Immature natural killer cell (primary cell): ENCODE results near the gene SOCS3. TPM values are rescaled to one million over a fixed set of nuclear protein-coding genes. Genes with fewer than 3 reads are reported as not detected.

Experiments used
- DNase-seq, 3 donors: peaks; one replicate each; pipeline ENCODE4 v3.0.0; 2022; ENCODE audit warnings: mixed read lengths in 1 of 3
- H3K27ac Mint-ChIP-seq, 6 donors: one replicate each; pipeline ENCODE4 v1.8.0; 2020; ENCODE audit warnings: mixed read lengths in 6 of 6, mild to moderate bottlenecking in 5 of 6, inconsistent platforms in 4 of 6, moderate library complexity in 3 of 6
- H3K27me3 Mint-ChIP-seq, 3 donors: one replicate each; pipeline ENCODE4 v1.8.0; 2020 to 2021; ENCODE audit warnings: low read depth in 3 of 3, mild to moderate bottlenecking in 3 of 3, mixed read lengths in 3 of 3, moderate library complexity in 3 of 3, inconsistent platforms in 1 of 3
- H3K36me3 Mint-ChIP-seq, 3 donors: one replicate each; pipeline ENCODE4 v1.8.0; 2020; ENCODE audit warnings: mixed read lengths in 3 of 3, inconsistent platforms in 2 of 3, mild to moderate bottlenecking in 2 of 3
- H3K4me1 Mint-ChIP-seq, 2 donors: one replicate each; pipeline ENCODE4 v1.8.0; 2020; ENCODE audit warnings: inconsistent platforms in 2 of 2, mild to moderate bottlenecking in 2 of 2, mixed read lengths in 2 of 2, moderate library complexity in 1 of 2
- H3K4me3 Mint-ChIP-seq, 5 donors: one replicate each; pipeline ENCODE4 v1.8.0; 2020; ENCODE audit warnings: mild to moderate bottlenecking in 5 of 5, mixed read lengths in 5 of 5, inconsistent platforms in 3 of 5, moderate library complexity in 3 of 5
- H3K9me3 Mint-ChIP-seq, 6 donors: one replicate each; pipeline ENCODE4 v1.8.0; 2020; ENCODE audit warnings: mild to moderate bottlenecking in 6 of 6, mixed read lengths in 6 of 6, inconsistent platforms in 4 of 6, moderate library complexity in 3 of 6
- polyA plus RNA-seq, 3 donors: library from polyadenylated mRNA; unstranded; fragments of 300-500 nt; fragmentation: Illumina TruSeq; gene quantifications; one replicate each; pipeline ENCODE4 v1.2.3, GENCODE V29; 2021

SOCS3 gene
- polyA plus RNA-seq, 3 donors from 2014 or later: 9.0 to 15.4 (median 10.6) TPM

- Mint-ChIP-seq H3K27ac (no peak overlapping the region), H3K27me3 (no peaks in the 10 kb centered on the region), H3K36me3 (peaks cover 17 to 44% (median 18%) of the 10 kb centered on the region in 3 donors), H3K4me1 (peaks cover 4 to 17% of the 10 kb centered on the region in 2 donors), H3K4me3 (no peak overlapping the region), H3K9me3 (peaks cover 0 to under 1% (median 0%) of the 10 kb centered on the region in 6 donors)
- DNase-seq: no peak
Observed at GRCh38 chr17:78398390-78398789, 38.5 kb upstream of the SOCS3 start.

- no peaks in the 10 kb centered on the region for H3K27me3 Mint-ChIP-seq
- H3K36me3 Mint-ChIP-seq: peaks cover 10 to 40% (median 21%) of the 10 kb centered on the region in 3 donors
- no peak overlapping the region for H3K4me3 Mint-ChIP-seq
- peak overlapping the region in 1 of 6 donors; percentile 11 for H3K27ac Mint-ChIP-seq
- H3K9me3 Mint-ChIP-seq: no peaks in the 10 kb centered on the region
- DNase-seq: no peak
- H3K4me1 Mint-ChIP-seq: peaks cover 4 to 19% of the 10 kb centered on the region in 2 donors
Observed at GRCh38 chr17:78397681-78398101, 37.8 kb upstream of the SOCS3 start.

GRCh38 chr17:78396441-78397337 lies 36.8 kb upstream of the SOCS3 start:
- H3K27ac Mint-ChIP-seq: no peak overlapping the region
- DNase-seq: no peak
- peaks cover 8 to 29% of the 10 kb centered on the region in 2 donors for H3K4me1 Mint-ChIP-seq
- peaks cover 5 to 33% (median 20%) of the 10 kb centered on the region in 3 donors for H3K36me3 Mint-ChIP-seq
- no peak overlapping the region for H3K4me3 Mint-ChIP-seq
- no peaks in the 10 kb centered on the region for H3K27me3 Mint-ChIP-seq
- H3K9me3 Mint-ChIP-seq: no peaks in the 10 kb centered on the region

- Mint-ChIP-seq H3K27ac (peak overlapping the region in 1 of 6 donors; percentile 73), H3K4me1 (peaks cover 23 to 43% of the 10 kb centered on the region in 2 donors), H3K27me3 (no peaks in the 10 kb centered on the region), H3K36me3 (peaks cover 5 to 28% (median 12%) of the 10 kb centered on the region in 3 donors), H3K9me3 (no peaks in the 10 kb centered on the region), H3K4me3 (no peak overlapping the region)
- no peak for DNase-seq
Observed at GRCh38 chr17:78395155-78395554, 35.3 kb upstream of the SOCS3 start.

- H3K4me1 Mint-ChIP-seq: peaks cover 27 to 45% of the 10 kb centered on the region in 2 donors
- H3K4me3 Mint-ChIP-seq: no peak overlapping the region
- no peak for DNase-seq
- H3K27ac Mint-ChIP-seq: no peak overlapping the region
- no peaks in the 10 kb centered on the region for H3K9me3 Mint-ChIP-seq
- H3K27me3 Mint-ChIP-seq: no peaks in the 10 kb centered on the region
- peaks cover 5 to 24% (median 12%) of the 10 kb centered on the region in 3 donors for H3K36me3 Mint-ChIP-seq
Observed at GRCh38 chr17:78394209-78394608, 34.3 kb upstream of the SOCS3 start.

GRCh38 chr17:78393575-78393974 lies 33.7 kb upstream of the SOCS3 start:
- H3K4me1 Mint-ChIP-seq: peaks cover 32 to 49% of the 10 kb centered on the region in 2 donors
- no peak overlapping the region for H3K27ac Mint-ChIP-seq
- H3K36me3 Mint-ChIP-seq: peaks cover 5 to 20% (median 12%) of the 10 kb centered on the region in 3 donors
- no peak for DNase-seq
- H3K27me3 Mint-ChIP-seq: peaks cover 0 to under 1% (median 0%) of the 10 kb centered on the region in 3 donors
- H3K4me3 Mint-ChIP-seq: no peak overlapping the region
- H3K9me3 Mint-ChIP-seq: no peaks in the 10 kb centered on the region

- H3K4me3 Mint-ChIP-seq: no peak overlapping the region
- H3K9me3 Mint-ChIP-seq: no peaks in the 10 kb centered on the region
- H3K27me3 Mint-ChIP-seq: peaks cover 0 to 3% (median 0%) of the 10 kb centered on the region in 3 donors
- H3K27ac Mint-ChIP-seq: peak overlapping the region in 1 of 6 donors; percentile 37
- H3K36me3 Mint-ChIP-seq: peaks cover 5 to 14% (median 12%) of the 10 kb centered on the region in 3 donors
- no peak for DNase-seq
- peaks cover 39 to 59% of the 10 kb centered on the region in 2 donors for H3K4me1 Mint-ChIP-seq
Observed at GRCh38 chr17:78392295-78392694, 32.4 kb upstream of the SOCS3 start.

- Mint-ChIP-seq H3K4me1 (peaks cover 41 to 62% of the 10 kb centered on the region in 2 donors), H3K36me3 (peaks cover 5 to 14% (median 12%) of the 10 kb centered on the region in 3 donors)
Observed at GRCh38 chr17:78391843-78392242, 32.0 kb upstream of the SOCS3 start.

GRCh38 chr17:78391051-78391431 lies 31.2 kb upstream of the SOCS3 start:
- peaks cover 5 to 10% (median 7%) of the 10 kb centered on the region in 3 donors for H3K36me3 Mint-ChIP-seq

More at GRCh38 chr17:78391843-78392242, 32.0 kb upstream of the SOCS3 start:
- DNase-seq: no peak
- H3K9me3 Mint-ChIP-seq: no peaks in the 10 kb centered on the region
- H3K27ac Mint-ChIP-seq: peak overlapping the region in 1 of 6 donors; percentile 55
- peak overlapping the region in 1 of 5 donors; percentile 10 for H3K4me3 Mint-ChIP-seq
- H3K27me3 Mint-ChIP-seq: peaks cover 0 to 3% (median 0%) of the 10 kb centered on the region in 3 donors

GRCh38 chr17:78390241-78391050 lies 30.6 kb upstream of the SOCS3 start:
- no peaks in the 10 kb centered on the region for H3K9me3 Mint-ChIP-seq
- peaks cover 55 to 68% of the 10 kb centered on the region in 2 donors for H3K4me1 Mint-ChIP-seq
- peaks cover 0 to 3% (median 0%) of the 10 kb centered on the region in 3 donors for H3K27me3 Mint-ChIP-seq
- H3K36me3 Mint-ChIP-seq: peaks cover 5 to 8% (median 5%) of the 10 kb centered on the region in 3 donors
- H3K4me3 Mint-ChIP-seq: peak overlapping the region in 1 of 5 donors; percentile 18
- DNase-seq: no peak
- H3K27ac Mint-ChIP-seq: peak overlapping the region in 5 of 6 donors; percentile 2 to 65 (median 31)

More at GRCh38 chr17:78391051-78391431, 31.2 kb upstream of the SOCS3 start:
- Mint-ChIP-seq H3K9me3 (no peaks in the 10 kb centered on the region), H3K4me1 (peaks cover 49 to 64% of the 10 kb centered on the region in 2 donors), H3K27me3 (peaks cover 0 to 3% (median 0%) of the 10 kb centered on the region in 3 donors), H3K4me3 (no peak overlapping the region), H3K27ac (peak overlapping the region in 2 of 6 donors; percentile 2 to 60)
- no peak for DNase-seq

GRCh38 chr17:78387977-78388941 lies 28.4 kb upstream of the SOCS3 start:
- peaks cover 0 to 1% (median under 1%) of the 10 kb centered on the region in 3 donors for H3K36me3 Mint-ChIP-seq
- H3K4me1 Mint-ChIP-seq: peaks cover 71 to 73% of the 10 kb centered on the region in 2 donors
- DNase-seq: no peak
- H3K27me3 Mint-ChIP-seq: peaks cover 0 to 3% (median 1%) of the 10 kb centered on the region in 3 donors
- peak overlapping the region in 4 of 6 donors; percentile 38 to 83 (median 66) for H3K27ac Mint-ChIP-seq
- H3K9me3 Mint-ChIP-seq: no peaks in the 10 kb centered on the region
- peak overlapping the region in 1 of 5 donors; percentile 24 for H3K4me3 Mint-ChIP-seq

GRCh38 chr17:78384479-78385175 lies 24.8 kb upstream of the SOCS3 start:
- peak overlapping the region in 2 of 5 donors; percentile 37 to 53 for H3K4me3 Mint-ChIP-seq
- H3K9me3 Mint-ChIP-seq: no peaks in the 10 kb centered on the region
- H3K36me3 Mint-ChIP-seq: no peaks in the 10 kb centered on the region
- H3K27ac Mint-ChIP-seq: peak overlapping the region; percentile 7 to 84 (median 68)
- peaks cover 80% of the 10 kb centered on the region in 2 donors for H3K4me1 Mint-ChIP-seq
- peaks cover 1 to 6% (median 2%) of the 10 kb centered on the region in 3 donors for H3K27me3 Mint-ChIP-seq
- DNase-seq: no peak
